K562 (cell line): Measurements from ENCODE around the gene TMEM163. TPM values are rescaled to one million over a fixed set of nuclear protein-coding genes. Genes with fewer than 3 reads are reported as not detected.
"Not testable (repeated sequence)": the region's sequence is repeated elsewhere in the genome, so short reads cannot be mapped to it uniquely, and the experiment has no call there.

Experiments
- ATAC-seq: fragments of 200-7000 bp; cut with Tn5 transposase; 3 replicates; pipeline ENCODE4 v1.9.1; 2020; ENCODE audit warnings: moderate library complexity
- BruUV-seq: library from RNA; stranded (reverse); fragments of 400-500 nt; replicated peaks from 2 replicates; lab custom pipeline; 2021; lab: Mats Ljungman, UMichigan
- CTCF ChIA-PET: fragments of 300-600 bp; formaldehyde crosslinking; extraction: SDS; loops from one replicate; lab custom pipeline; 2021; ENCODE audit warnings: low intra/inter-chr PET ratio; lab: Yijun Ruan, JAX
- POLR2A ChIA-PET: fragments of 300-600, 350-650 bp; sonication (Branson Sonifier 250); formaldehyde crosslinking; extraction: SDS; loops from one replicate; lab custom pipeline; 2021; ENCODE audit warnings: antibody characterized with exemption, inconsistent platforms; lab: Yijun Ruan, JAX
- DNase-seq, 4 experiments: peaks; one replicate each; pipeline versions ENCODE4 v3.0.0 to v3.0.0-alpha.2; 2011 to 2018; ENCODE audit warnings: low spot score in 3 of 4, mixed read lengths in 3 of 4; ENCODE audit errors: extremely low read depth in 1 of 4
- FAIRE-seq: peaks from 2 replicates; lab custom pipeline; 2011; peaks lifted over from hg19 to GRCh38; lab: Jason Lieb, UNC
- H2AFZ ChIP-seq: 2 replicates; pipeline ENCODE4 v1.6.0; 2011; ENCODE audit warnings: low read depth, low read length, control low read depth, inconsistent platforms
- H3K27ac ChIP-seq: fragments of 200-600 bp; 3 replicates; pipeline ENCODE4 v1.8.0; 2011; ENCODE audit warnings: low read depth, mild to moderate bottlenecking, control low read depth, inconsistent platforms, low read length, moderate library complexity, mixed read lengths; ENCODE audit errors: extremely low read depth
- H3K27me3 ChIP-seq, 2 experiments: fragments of 300-600 bp in 1 of 2; 2 replicates in 1 of 2; 3 replicates in 1 of 2; pipeline versions ENCODE4 v1.6.0 to v1.8.0; 2011; ENCODE audit warnings: inconsistent platforms in 2 of 2, low read length in 2 of 2, mild to moderate bottlenecking in 1 of 2, mixed read lengths in 1 of 2, moderate library complexity in 1 of 2; ENCODE audit not compliant: control insufficient read depth in 2 of 2, insufficient read depth in 2 of 2
- H3K36me3 ChIP-seq: fragments of 300-600 bp; 3 replicates; pipeline ENCODE4 v1.8.0; 2011; ENCODE audit warnings: mild to moderate bottlenecking, low read length, inconsistent platforms; ENCODE audit not compliant: control insufficient read depth, insufficient read depth
- H3K4me1 ChIP-seq, 2 experiments: fragments of 200-600 bp in 1 of 2; replicated peaks in 1 of 2; 2 replicates in 1 of 2; 3 replicates in 1 of 2; pipeline versions ENCODE4 v1.5.1 to v1.8.0; 2011; ENCODE audit warnings: inconsistent platforms in 2 of 2, low read length in 2 of 2, mild to moderate bottlenecking in 1 of 2, mixed read lengths in 1 of 2, moderate library complexity in 1 of 2; ENCODE audit not compliant: control insufficient read depth in 2 of 2, insufficient read depth in 2 of 2
- H3K4me2 ChIP-seq: 2 replicates; pipeline ENCODE4 v1.6.1; 2011; ENCODE audit warnings: low read length, control low read depth, inconsistent platforms, mixed read lengths; ENCODE audit not compliant: insufficient read depth
- H3K4me3 ChIP-seq: fragments of 200-600 bp; sonication (generic), shearing (Covaris generic); 2 replicates; pipeline ENCODE4 v1.5.1; 2016; ENCODE audit warnings: control low read depth, inconsistent platforms
- H3K79me2 ChIP-seq: fragments of 200-600 bp; 3 replicates; pipeline ENCODE4 v1.8.0; 2011; ENCODE audit warnings: low read length, inconsistent platforms; ENCODE audit not compliant: control insufficient read depth, insufficient read depth
- H3K9ac ChIP-seq, 2 experiments: 2 replicates each; pipeline versions ENCODE4 v1.6.0 to v1.6.1; 2011; ENCODE audit warnings: low read depth in 2 of 2, low read length in 2 of 2, control low read depth in 1 of 2, inconsistent platforms in 1 of 2, mild to moderate bottlenecking in 1 of 2, mixed read lengths in 1 of 2; ENCODE audit not compliant: insufficient read depth in 1 of 2
- H3K9me1 ChIP-seq: one replicate; pipeline ENCODE4 v1.6.0; 2011; ENCODE audit warnings: inconsistent platforms, mild to moderate bottlenecking, low read length, moderate library complexity; ENCODE audit not compliant: control insufficient read depth, insufficient read depth
- H3K9me3 ChIP-seq: replicated peaks from 2 replicates; pipeline ENCODE4 v1.5.1; 2011; ENCODE audit warnings: low read depth, low read length, inconsistent platforms; ENCODE audit not compliant: control insufficient read depth, insufficient read depth
- H4K20me1 ChIP-seq: replicated peaks from 2 replicates; pipeline ENCODE4 v1.6.1; 2011; ENCODE audit warnings: low read length, inconsistent platforms, mixed read lengths; ENCODE audit not compliant: control insufficient read depth, insufficient read depth
- CSDE1 ChIP-seq, 2 experiments: fragments of 450-650 bp; IDR thresholded peaks; 2 replicates each; pipeline ENCODE4 v1.6.1; 2016; ENCODE audit warnings: mild to moderate bottlenecking in 1 of 2
- DIDO1 ChIP-seq: fragments of 450-650 bp; IDR thresholded peaks from 2 replicates; pipeline ENCODE4 v1.6.1; 2016; ENCODE audit warnings: low read depth, missing biosample characterization, missing genetic modification characterization
- ERF ChIP-seq: fragments of 450-650 bp; formaldehyde crosslinking; IDR thresholded peaks from 2 replicates; pipeline ENCODE4 v1.4.0; 2020; ENCODE audit warnings: mild to moderate bottlenecking, mixed read lengths
- GTF2A2 ChIP-seq: IDR thresholded peaks from 2 replicates; pipeline ENCODE4 v1.6.1; 2016; ENCODE audit warnings: mild to moderate bottlenecking, missing genetic modification characterization, missing compliant biosample characterization
- HEY1 ChIP-seq: fragments of 250-450 bp; sonication (Bioruptor Pico); IDR thresholded peaks from 2 replicates; pipeline ENCODE4 v1.5.0; 2020; ENCODE audit warnings: mild to moderate bottlenecking, moderate library complexity, borderline replicate concordance
- HSF4 ChIP-seq: fragments of 250-450 bp; sonication (Bioruptor Pico); IDR thresholded peaks from 2 replicates; pipeline ENCODE4 v2.1.2; 2022; ENCODE audit warnings: mild to moderate bottlenecking, moderate library complexity, borderline replicate concordance
- MAFG ChIP-seq: fragments of 450-650 bp; conservative IDR thresholded peaks from 2 replicates; pipeline ENCODE4 v1.6.1; 2016; ENCODE audit warnings: missing genetic modification characterization, missing compliant biosample characterization
- MTA1 ChIP-seq: fragments of 450-650 bp; IDR thresholded peaks from 2 replicates; pipeline ENCODE4 v1.6.1; 2017; ENCODE audit warnings: borderline replicate concordance
- SP2 ChIP-seq: IDR thresholded peaks from 2 replicates; pipeline ENCODE4 v1.6.1; 2011; ENCODE audit warnings: mild to moderate bottlenecking, low read depth, low read length, moderate library complexity; ENCODE audit not compliant: poor library complexity, severe bottlenecking; ENCODE audit errors: extremely low read depth
- ZFP1 ChIP-seq: fragments of 450-650 bp; formaldehyde crosslinking; IDR thresholded peaks from 2 replicates; pipeline ENCODE4 v1.4.0; 2020; ENCODE audit warnings: mild to moderate bottlenecking, mixed read lengths
- ZNF140 ChIP-seq: fragments of 250-450 bp; sonication (Bioruptor Pico); IDR thresholded peaks from 2 replicates; pipeline ENCODE4 v1.8.0; 2021; ENCODE audit warnings: moderate library complexity, mild to moderate bottlenecking, inconsistent platforms
- WGBS: fragments of 100-300 bp; shearing (Covaris generic); methylation state at CpG from one replicate; pipeline ENCODE4 v1.1.6; 2016; ENCODE audit warnings: low coverage, mixed read lengths; ENCODE audit not compliant: insufficient coverage; ENCODE audit errors: missing lambda C conversion rate; 5-methylcytosine and 5-hydroxymethylcytosine counted together
- in situ Hi-C: fragments of 300-500 bp; cut with MboI; formaldehyde crosslinking; loops from 4 replicates; pipeline ENCODE4 v1.15.0; 2018; ENCODE audit warnings: inconsistent platforms, mixed read lengths
- intact Hi-C: fragments of 100-400 bp; cut with micrococcal nuclease; formaldehyde crosslinking; loops from 2 replicates; pipeline ENCODE4 v1.14.2; 2022
- polyA plus RNA-seq, 8 experiments: library from polyadenylated mRNA; depleted of rRNA in 4 of 8; stranded (reverse) in 5 of 8; unstranded in 3 of 8; fragments of >200 nt; fragmentation: Nextera tagmentation in 2 of 8; fragmentation: Illumina TruSeq in 1 of 8; extraction: Ambion mirVana in 2 of 8; extraction: Trizol in 1 of 8; gene quantifications; 2 replicates each; pipeline versions ENCODE4 v1.2.1 to v1.2.3, GENCODE V29; 2011 to 2014; ENCODE audit warnings: inconsistent platforms in 1 of 8, missing spikeins in 1 of 8
- total RNA-seq, 7 experiments: library from RNA; depleted of rRNA in 6 of 7; stranded (reverse); fragments of >200 nt in 6 of 7; fragmentation: Illumina TruSeq in 2 of 7; extraction: Trizol in 2 of 7; gene quantifications; 2 replicates each; pipeline versions ENCODE4 v1.2.1 to v1.2.3, GENCODE V29; 2011 to 2021; ENCODE audit warnings: low replicate concordance in 1 of 7

Gene TMEM163
- total and polyA plus RNA-seq, 9 of the 15 experiments (the other 6 are each of a cell fraction or from before 2014, with no cell fraction given), result 0.04 to 0.68 (median 0.16) TPM; not detected in 3

DNA sequence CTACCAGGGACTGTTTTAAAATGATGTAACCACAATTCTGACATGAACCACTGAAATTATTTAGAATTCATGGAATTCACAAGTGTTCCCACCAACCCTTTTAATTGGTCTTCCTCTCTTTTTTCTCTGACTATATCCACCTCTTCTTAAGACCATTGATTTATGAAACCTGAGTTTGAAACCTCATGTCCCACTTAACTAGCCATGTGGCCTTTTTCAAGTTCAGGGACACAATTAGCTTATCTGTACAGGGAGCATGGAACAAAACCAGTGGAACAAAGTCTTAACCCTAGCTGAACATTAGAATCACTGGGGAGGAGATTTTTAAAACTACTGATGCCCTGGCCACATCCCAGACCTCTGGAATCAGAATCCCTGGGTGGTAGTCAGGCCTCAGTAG lies 41.6 kb upstream of the TMEM163 start:
- Histone ChIP-seq H2AFZ (no peak overlapping the region), H3K4me3 (no peak overlapping the region), H3K27me3 (0 out of 5 replicates have a peak, but pooled peaks cover 0 to 5% of the 10 kb centered on the region in 2 experiments), H3K9ac (no peak overlapping the region), H3K4me2 (no peak overlapping the region), H4K20me1 (no peaks in the 10 kb centered on the region), H3K27ac (no peak overlapping the region), H3K4me1 (no peaks in the 10 kb centered on the region), H3K9me3 (no peaks in the 10 kb centered on the region), H3K79me2 (no peaks in the 10 kb centered on the region), H3K9me1 (no peaks in the 10 kb centered on the region), H3K36me3 (no peaks in the 10 kb centered on the region)
- no TSS peak for BruUV-seq
- intact Hi-C loops, result no loop called here
- FAIRE-seq, result no peak
- CTCF ChIA-PET, result no interaction called here
- TF ChIP-seq MTA1 (no peak), SP2 (no peak), HEY1 (CRISPR knock-in tag) (no peak), ZNF140 (no peak), ZFP1 (no peak), MAFG (no peak)
- POLR2A ChIA-PET, result no interaction called here
- no peak for DNase-seq
- no peak for ATAC-seq
- in situ Hi-C loops, result no loop called here

DNA sequence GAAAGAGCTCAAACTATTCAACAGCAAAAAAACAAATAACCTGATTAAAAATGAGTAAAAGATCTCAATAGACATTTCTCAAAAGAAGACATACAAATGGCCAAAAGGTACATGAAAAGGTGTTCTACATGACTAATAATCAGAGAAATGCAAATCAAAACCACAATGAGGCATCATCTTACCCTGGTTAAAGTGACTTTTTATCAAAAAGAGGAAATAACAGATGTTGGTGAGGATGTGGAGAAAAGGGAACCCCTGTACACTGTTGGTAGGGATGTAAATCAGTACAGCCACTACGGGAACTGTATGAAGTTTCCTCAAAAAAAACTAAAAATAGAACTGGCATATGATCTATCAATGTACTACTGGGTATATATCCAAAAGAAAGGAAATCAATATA lies 39.8 kb upstream of the TMEM163 start:
- in situ Hi-C loops (no loop called here), intact Hi-C loops (no loop called here)
- H3K9ac ChIP-seq, result no peak overlapping the region
- H3K79me2 ChIP-seq, result no peaks in the 10 kb centered on the region
- 0 out of 5 replicates have a peak, but pooled peaks cover 0 to 5% of the 10 kb centered on the region in 2 experiments for H3K27me3 ChIP-seq
- no peaks in the 10 kb centered on the region for H3K36me3 ChIP-seq
- CTCF ChIA-PET, result no interaction called here
- no peak overlapping the region for H3K4me2 ChIP-seq
- no peak for ATAC-seq
- no peak overlapping the region for H3K4me3 ChIP-seq
- H3K9me1 ChIP-seq, result no peaks in the 10 kb centered on the region
- POLR2A ChIA-PET, result no interaction called here
- DNase-seq, result no peak
- BruUV-seq, result no TSS peak
- H3K9me3 ChIP-seq, result no peaks in the 10 kb centered on the region
- H4K20me1 ChIP-seq, result no peaks in the 10 kb centered on the region
- no peaks in the 10 kb centered on the region for H3K4me1 ChIP-seq
- no peak overlapping the region for H2AFZ ChIP-seq
- no peak for FAIRE-seq
- TF ChIP-seq CSDE1 (IDR thresholded peaks at IDR 0.05) (no peak), GTF2A2 (tag) (no peak), HSF4 (CRISPR knock-in tag) (no peak), DIDO1 (tag) (no peak), ERF (no peak)
- 12% methylated on average over 1 of the region's 1 CpG for WGBS
- no peak overlapping the region for H3K27ac ChIP-seq

- H3K4me2 ChIP-seq, ATAC-seq, H3K9ac ChIP-seq, H3K9me1 ChIP-seq, in situ Hi-C loops, H3K36me3 ChIP-seq, H3K4me1 ChIP-seq, FAIRE-seq, BruUV-seq, DNase-seq, H2AFZ ChIP-seq, H3K9me3 ChIP-seq, CTCF ChIA-PET, H3K27ac ChIP-seq, H3K27me3 ChIP-seq, H4K20me1 ChIP-seq, intact Hi-C loops, H3K79me2 ChIP-seq, H3K4me3 ChIP-seq: not testable (repeated sequence)
- WGBS, result 2% methylated on average over 8 of the region's 8 CpGs
- POLR2A ChIA-PET, result interaction anchor here (0.6 kb wide), 1 partner anchor 293 kb away, joined by 3 read pairs; no protein-coding TSS in a partner anchor
These were observed 33.2 kb upstream of the TMEM163 start for GRCh38 chr2:134751981-134752380.
